Activated naive CD8-positive, alpha-beta T cell treated with anti-CD3 and anti-CD28 coated beads, Interleukin-2, amount 50 U/mL, for 16 hours (primary cell): ENCODE results near the gene ABCA8.

Experiments
- DNase-seq: peaks from one replicate; pipeline ENCODE4 v3.0.0-alpha.2; 2020; ENCODE audit warnings: low read depth, low spot score

The ABCA8 gene

GRCh38 chr17:68867759-68868516 lies 87.3 kb downstream of the ABCA8 start:
- no peak for DNase-seq

DNA sequence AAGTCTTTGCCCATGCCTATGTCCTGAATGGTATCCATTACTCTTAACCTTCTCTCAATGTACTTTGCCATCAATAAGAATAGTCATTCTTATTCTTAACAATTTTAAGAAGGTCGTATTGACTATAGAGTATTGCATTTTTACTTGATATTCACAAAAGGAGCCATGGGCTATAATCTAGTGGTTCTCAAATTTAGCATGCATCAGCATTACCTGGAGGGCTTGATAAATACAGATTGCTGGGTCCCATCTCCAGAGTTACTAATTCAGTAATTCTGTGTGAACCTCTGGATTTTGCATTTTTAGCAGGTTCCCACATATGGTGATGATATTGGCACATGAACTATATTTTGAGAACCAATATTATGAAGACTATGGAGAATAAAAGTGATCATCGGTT lies 89.6 kb downstream of the ABCA8 start:
- no peak for DNase-seq

- no peak for DNase-seq
Observed at GRCh38 chr17:68863091-68863652, 92.0 kb downstream of the ABCA8 start.

- no peak for DNase-seq
Observed at GRCh38 chr17:68861602-68862001, 93.6 kb downstream of the ABCA8 start.

DNA sequence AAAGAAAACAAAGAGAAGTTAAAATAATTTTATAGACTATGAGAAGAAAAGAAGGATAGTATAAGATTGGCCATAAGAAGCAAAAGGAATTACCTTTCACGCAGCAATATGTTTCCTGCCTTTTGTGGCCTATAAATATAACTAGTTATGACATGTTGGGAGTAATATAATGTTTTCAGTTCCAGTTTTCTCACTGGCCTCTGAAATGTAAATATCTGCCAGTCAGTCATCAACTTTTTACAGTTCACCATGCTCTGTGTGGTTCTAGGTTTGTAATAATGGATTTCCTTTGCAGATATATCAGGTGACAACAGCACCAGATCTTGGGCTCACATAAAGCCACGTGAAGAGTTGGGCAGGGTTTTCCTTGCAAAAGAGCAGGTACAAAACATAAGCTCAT lies 94.3 kb downstream of the ABCA8 start:
- DNase-seq = no peak

DNA sequence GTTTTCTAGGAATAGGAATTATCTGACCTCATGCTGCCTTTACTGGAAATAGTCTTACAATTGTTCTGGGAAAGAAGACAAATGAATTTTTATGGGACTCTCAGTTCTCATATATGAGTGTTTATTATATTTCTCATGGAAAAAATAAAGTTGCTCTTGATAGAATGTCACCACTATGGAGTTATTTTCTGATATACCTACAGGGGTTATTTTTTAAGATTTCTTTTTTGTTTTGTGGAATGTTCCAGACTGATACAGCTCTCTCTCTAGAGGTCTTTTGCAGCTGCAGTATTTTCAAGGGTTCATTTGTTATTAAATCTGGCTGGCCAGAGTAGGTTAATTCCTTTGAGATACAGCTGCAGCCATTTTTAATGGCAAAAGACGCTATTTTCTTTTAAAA lies 100.7 kb downstream of the ABCA8 start:
- DNase-seq = no peak

GRCh38 chr17:68853439-68853838 lies 101.8 kb downstream of the ABCA8 start:
- DNase-seq = no peak

- DNase-seq = no peak
Observed at GRCh38 chr17:68853036-68853435, 102.2 kb downstream of the ABCA8 start.

DNA sequence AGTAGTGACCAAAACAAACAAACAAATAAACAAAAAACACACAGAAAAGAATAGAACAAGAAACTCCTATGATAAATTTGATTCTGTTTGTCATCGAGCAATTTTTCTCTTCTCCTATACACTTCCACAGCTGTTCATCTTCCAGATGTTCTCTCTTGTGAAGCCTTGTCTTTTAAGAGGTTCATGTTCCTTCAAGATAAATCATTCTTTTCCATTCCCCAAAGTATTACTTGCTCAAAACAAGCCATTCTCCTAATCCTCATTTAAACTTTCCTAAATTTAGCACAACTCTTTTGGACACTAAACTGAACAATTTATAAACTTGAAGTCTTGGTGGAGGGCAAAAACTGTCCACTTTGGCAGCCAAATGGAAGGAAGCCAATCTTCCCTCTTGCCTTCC lies 103.3 kb downstream of the ABCA8 start:
- no peak for DNase-seq

GRCh38 chr17:68850749-68851510 lies 104.3 kb downstream of the ABCA8 start:
- no peak for DNase-seq

DNA sequence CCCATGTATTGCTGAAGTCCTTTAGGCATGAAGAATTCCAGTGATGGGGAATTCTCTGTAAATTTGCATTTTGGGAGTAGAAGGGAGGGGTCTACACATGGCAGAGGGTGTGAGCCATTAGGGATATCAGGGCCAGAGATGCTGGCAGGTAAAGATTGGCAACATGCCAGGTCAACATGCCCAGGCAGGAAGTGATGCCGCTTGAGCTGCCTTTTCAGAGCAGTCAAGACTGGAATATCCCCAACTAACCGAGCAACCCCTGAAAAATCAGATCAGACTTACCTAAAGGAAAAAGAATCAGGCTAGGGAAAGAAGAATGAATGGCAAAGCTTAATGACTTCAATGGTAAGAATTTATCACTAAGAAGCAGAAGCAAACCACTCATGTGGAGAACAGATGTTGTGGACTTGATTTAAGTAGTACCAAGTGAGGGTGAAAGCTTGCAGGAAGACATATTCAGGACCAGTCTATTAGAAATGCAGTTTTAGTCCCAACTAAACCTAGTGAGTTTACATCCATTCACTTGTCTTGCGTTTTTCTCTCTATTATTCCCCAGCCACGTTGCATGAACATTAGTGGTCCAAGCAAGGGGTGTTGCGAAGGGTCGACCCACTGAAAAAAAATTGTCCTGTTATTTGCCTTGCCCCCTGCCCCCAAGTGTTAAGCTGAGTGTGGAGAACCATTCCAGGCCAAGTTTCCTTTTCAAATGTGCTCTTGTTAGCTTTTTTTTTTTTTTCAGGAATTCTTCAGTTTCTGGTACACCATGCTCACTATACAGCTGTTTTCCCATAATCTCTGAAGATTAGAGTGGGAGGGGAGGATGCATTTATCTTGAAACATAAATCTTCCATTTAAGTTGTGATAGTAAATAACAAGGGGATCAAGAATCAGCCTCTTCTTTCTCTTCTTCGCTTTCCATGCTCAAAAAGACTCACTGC lies 105.2 kb downstream of the ABCA8 start:
- no peak for DNase-seq

GRCh38 chr17:68847711-68848110 lies 107.5 kb downstream of the ABCA8 start:
- no peak for DNase-seq

DNA sequence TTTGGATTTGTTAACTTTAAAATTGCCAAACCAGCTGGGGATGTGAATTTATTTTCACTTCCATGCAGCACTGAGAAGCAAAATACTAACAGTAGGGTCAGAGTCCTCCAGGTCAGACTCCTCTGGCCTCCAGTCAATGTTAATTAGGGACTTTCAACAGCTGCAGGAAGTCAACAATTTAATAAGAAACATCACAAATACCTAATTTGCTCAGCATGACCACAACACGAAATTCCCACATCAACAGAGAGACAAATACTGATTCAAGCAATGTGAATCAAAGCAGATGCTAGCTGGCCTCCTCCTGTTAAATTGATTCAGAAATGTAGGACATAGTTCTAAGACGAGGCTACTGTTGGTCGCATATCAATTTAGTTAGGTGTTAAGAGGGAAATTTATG lies 111.7 kb downstream of the ABCA8 start:
- DNase-seq = no peak

- DNase-seq = no peak
Observed at GRCh38 chr17:68840073-68840472, 115.1 kb downstream of the ABCA8 start.

DNA sequence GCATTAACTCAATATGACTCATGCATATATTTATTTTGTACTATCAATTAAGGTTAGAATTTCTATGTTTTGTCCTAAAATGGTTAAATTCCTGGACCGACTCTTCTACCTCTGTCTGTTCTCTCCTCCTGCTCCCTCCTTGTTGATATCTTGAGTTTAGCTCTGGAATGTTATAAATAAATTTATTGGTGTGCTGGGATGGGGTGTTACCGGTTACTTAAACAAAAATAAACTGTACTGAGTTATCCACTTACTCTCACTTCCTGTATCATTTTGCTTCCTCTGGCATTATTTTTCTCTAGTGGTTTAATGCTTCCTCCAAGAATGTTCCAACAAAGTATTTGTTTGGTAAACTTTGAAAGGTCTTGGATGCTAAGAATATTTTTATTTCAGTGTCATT lies 120.1 kb downstream of the ABCA8 start:
- no peak for DNase-seq

GRCh38 chr17:68834328-68834836 lies 120.8 kb downstream of the ABCA8 start:
- DNase-seq = no peak

- no peak for DNase-seq
Observed at GRCh38 chr17:68832109-68832802, 122.9 kb downstream of the ABCA8 start.

- DNase-seq = no peak
Observed at GRCh38 chr17:68831170-68831569, 124.0 kb downstream of the ABCA8 start.

- no peak for DNase-seq
Observed at GRCh38 chr17:68830313-68830712, 124.9 kb downstream of the ABCA8 start.

DNA sequence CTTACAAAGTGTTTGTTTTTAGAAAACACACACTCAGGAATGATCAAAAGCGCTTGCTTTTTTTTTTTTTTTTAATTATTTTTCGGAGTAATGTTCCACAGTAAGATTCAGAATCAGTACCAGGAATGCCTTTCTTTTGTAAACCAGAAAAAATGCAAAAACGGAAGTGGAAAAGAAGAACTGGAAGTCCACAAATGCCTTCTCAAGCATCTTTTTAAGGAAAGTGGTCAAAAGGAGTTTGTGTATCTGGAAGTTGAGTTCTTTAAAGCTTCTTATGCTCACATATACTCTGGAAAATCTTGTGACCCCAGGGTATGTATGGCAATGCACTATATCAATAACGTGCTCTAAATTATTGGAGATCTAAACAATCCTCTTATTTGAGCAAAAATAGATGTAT lies 126.0 kb downstream of the ABCA8 start:
- no peak for DNase-seq

- no peak for DNase-seq
Observed at GRCh38 chr17:68824707-68825106, 130.5 kb downstream of the ABCA8 start.
